DMS53 (cell line): ENCODE data around the gene LRCH1.

ENCODE experiments used
- DNase-seq: peaks from one replicate; lab custom pipeline; 2025; lab: John Stamatoyannopoulos, UW

The LRCH1 gene

GRCh38 chr13:46799139-46799538, 246.2 kb downstream of the LRCH1 start:
- no peak for DNase-seq

- DNase-seq = no peak
These were observed 248.9 kb downstream of the LRCH1 start for GRCh38 chr13:46801858-46802257.
